ENCODE data around the gene FAAP100.

DNA sequence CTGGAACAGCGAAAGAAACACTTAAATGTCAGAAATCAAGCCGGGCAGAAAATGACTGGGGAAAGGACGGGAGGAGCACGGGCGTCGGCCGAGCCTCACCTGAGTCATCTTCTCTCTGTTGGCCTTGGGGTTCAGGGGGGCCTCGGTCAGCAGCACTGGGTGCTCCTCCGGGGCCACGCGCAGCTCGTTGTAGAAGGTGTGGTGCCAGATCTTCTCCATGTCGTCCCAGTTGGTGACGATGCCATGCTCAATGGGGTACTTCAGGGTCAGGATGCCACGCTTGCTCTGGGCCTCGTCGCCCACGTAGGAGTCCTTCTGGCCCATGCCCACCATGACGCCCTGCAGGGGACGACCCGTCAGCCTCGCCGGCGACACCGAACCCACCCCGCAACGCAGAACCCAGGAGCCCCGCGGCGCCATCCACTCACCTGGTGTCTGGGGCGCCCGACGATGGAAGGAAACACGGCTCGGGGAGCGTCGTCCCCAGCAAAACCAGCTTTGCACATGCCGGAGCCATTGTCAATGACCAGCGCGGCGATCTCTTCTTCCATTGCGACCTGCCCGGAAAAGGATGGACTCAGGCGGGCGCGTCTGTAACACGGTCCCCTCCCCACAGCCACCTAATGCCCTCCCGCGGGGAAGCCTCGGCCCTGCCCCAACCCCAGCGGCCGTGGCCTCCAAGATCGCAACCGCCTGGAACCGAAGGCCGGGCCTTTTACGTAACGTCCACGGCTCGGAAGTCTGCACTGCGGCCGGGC, 40.2 kb downstream of the FAAP100 start:
- TF ChIP-seq EZH2 (IDR thresholded peaks at IDR 0.05; ENCODE audit: insufficient read depth, poor library complexity, severe bottlenecking) (no peak), EZH2phosphoT487 (IDR thresholded peaks at IDR 0.05; ENCODE audit: insufficient read depth, low read depth) (no peak)

Measured in GM23248 (cell line).